Vagina (tissue), 2 donors: ENCODE results near the gene ZNF536.

Experiments
- CTCF ChIP-seq, 3 experiments: fragments of 450-650 bp in 2 of 3; fragments of 200-600 bp in 1 of 3; sonication (generic) in 1 of 3; IDR thresholded peaks; one replicate each; pipeline ENCODE4 v1.5.1; 2017 to 2019; ENCODE audit warnings: antibody characterized with exemption in 3 of 3, mild to moderate bottlenecking in 2 of 3, moderate library complexity in 2 of 3
- POLR2A ChIP-seq, 2 donors: fragments of 450-650 bp; IDR thresholded peaks; one replicate each; pipeline ENCODE4 v1.6.1; 2017; ENCODE audit warnings: antibody characterized with exemption in 2 of 2, mild to moderate bottlenecking in 2 of 2, moderate library complexity in 2 of 2
- POLR2AphosphoS5 ChIP-seq, 2 donors: sonication (generic); formaldehyde crosslinking; IDR thresholded peaks; one replicate each; pipeline ENCODE4 v1.9.0; 2017; ENCODE audit warnings: antibody characterized with exemption in 2 of 2, mild to moderate bottlenecking in 2 of 2, low read depth in 1 of 2; ENCODE audit not compliant: insufficient read depth in 1 of 2

DNA sequence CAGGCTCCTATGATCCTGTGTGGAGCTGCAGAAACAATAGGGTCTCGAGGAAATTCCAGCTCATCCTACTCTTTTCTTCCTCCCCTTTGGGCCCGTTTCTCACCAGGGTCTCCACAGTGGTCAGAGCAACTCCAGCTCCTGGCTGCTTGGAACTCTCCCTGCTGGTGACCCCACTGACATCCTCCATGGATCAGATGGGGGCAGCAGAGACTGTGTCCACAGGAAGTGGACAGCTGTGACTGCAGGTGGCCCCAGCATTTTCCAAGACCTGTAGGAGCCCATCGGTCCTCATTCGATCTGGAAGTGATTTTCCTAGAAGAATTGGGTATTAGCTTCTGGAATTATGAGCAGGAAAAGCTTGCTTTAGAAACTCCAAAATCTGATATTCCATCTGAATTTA lies 208.5 kb downstream of the ZNF536 start:
- no peak for TF ChIP-seq POLR2AphosphoS5 (IDR thresholded peaks at IDR 0.05; ENCODE audit: insufficient read depth in 1 of 2, low read depth in 1 of 2)
- TF ChIP-seq CTCF (IDR thresholded peaks at IDR 0.05), result no peak
- TF ChIP-seq POLR2A (IDR thresholded peaks at IDR 0.05), result no peak
